Karpas-422 (cell line): ENCODE data around the gene TEX52. TPM values are rescaled to one million over a fixed set of nuclear protein-coding genes. Genes with fewer than 3 reads are reported as not detected.
"Not testable (repeated sequence)": the region's sequence is repeated elsewhere in the genome, so short reads cannot be mapped to it uniquely, and the experiment has no call there.

ENCODE experiments used
- DNase-seq: peaks from one replicate; pipeline ENCODE4 v3.0.0-alpha.2; 2015
- H2AFZ ChIP-seq: fragments of 200-600 bp; sonication (generic); 2 replicates; pipeline ENCODE4 v1.6.1; 2014; ENCODE audit warnings: antibody characterized with exemption, low read length, mixed read lengths
- H3K27ac ChIP-seq: fragments of 200-600 bp; sonication (generic); 2 replicates; pipeline ENCODE4 v1.5.1; 2014; ENCODE audit warnings: mild to moderate bottlenecking, low read length, moderate library complexity
- H3K27me3 ChIP-seq: fragments of 200-600 bp; sonication (generic); 2 replicates; pipeline ENCODE4 v1.6.1; 2014; ENCODE audit warnings: low read length, mixed read lengths
- H3K36me3 ChIP-seq: fragments of 200-600 bp; sonication (generic); 2 replicates; pipeline ENCODE4 v1.6.1; 2014; ENCODE audit warnings: low read length, mixed read lengths; ENCODE audit not compliant: insufficient read depth
- H3K4me1 ChIP-seq: fragments of 200-600 bp; sonication (generic); 2 replicates; pipeline ENCODE4 v1.6.1; 2014; ENCODE audit warnings: mild to moderate bottlenecking, low read length, mixed read lengths
- H3K4me2 ChIP-seq: fragments of 200-600 bp; sonication (generic); 2 replicates; pipeline ENCODE4 v1.6.1; 2014; ENCODE audit warnings: low read length, low read depth, mild to moderate bottlenecking; ENCODE audit not compliant: poor library complexity, severe bottlenecking
- H3K4me3 ChIP-seq: fragments of 200-600 bp; sonication (generic); 2 replicates; pipeline ENCODE4 v1.5.1; 2014; ENCODE audit warnings: mild to moderate bottlenecking, antibody characterized with exemption, low read length, mixed read lengths
- H3K79me2 ChIP-seq: fragments of 200-600 bp; sonication (generic); 2 replicates; pipeline ENCODE4 v1.6.1; 2014; ENCODE audit warnings: mild to moderate bottlenecking, low read length, mixed read lengths
- H3K9ac ChIP-seq: fragments of 200-600 bp; sonication (generic); 2 replicates; pipeline ENCODE4 v1.6.0; 2014; ENCODE audit warnings: low read length
- H3K9me2 ChIP-seq: fragments of 200-600 bp; sonication (generic), shearing (Covaris generic); replicated peaks from 2 replicates; pipeline ENCODE4 v1.6.0; 2014; ENCODE audit warnings: mild to moderate bottlenecking, low read length, moderate library complexity; ENCODE audit not compliant: insufficient read depth
- H3K9me3 ChIP-seq: fragments of 300-700, 200-600 bp; sonication (generic); 2 replicates; pipeline ENCODE4 v1.6.1; 2014; ENCODE audit warnings: low read length, mixed read lengths
- H4K20me1 ChIP-seq: fragments of 200-600 bp; sonication (generic); 2 replicates; pipeline ENCODE4 v1.6.1; 2014; ENCODE audit warnings: mild to moderate bottlenecking, antibody characterized with exemption, low read length, low read depth; ENCODE audit not compliant: insufficient read depth
- total RNA-seq: library from RNA; depleted of rRNA; stranded (reverse); fragments of >200 nt; shearing (Covaris generic); gene quantifications from 2 replicates; pipeline ENCODE4 v1.2.3, GENCODE V29; 2014; ENCODE audit warnings: low replicate concordance

Gene TEX52
- total RNA-seq, 1 experiment from 2014 or later, result not detected

GRCh38 chr12:2877953-2878732 lies 21.3 kb upstream of the TEX52 start:
- Histone ChIP-seq H3K9ac (peak overlapping the region; percentile 82), H3K9me2 (no peaks in the 10 kb centered on the region), H3K36me3 (peaks cover 12% of the 10 kb centered on the region; the same call in 1 of the 2 replicates), H3K4me1 (peaks cover 24% of the 10 kb centered on the region), H2AFZ (no peak overlapping the region), H3K4me2 (peak overlapping the region; percentile 96), H3K79me2 (peaks cover 87% of the 10 kb centered on the region), H3K27me3 (no peaks in the 10 kb centered on the region), H3K27ac (peak overlapping the region; percentile 84), H4K20me1 (no peaks in the 10 kb centered on the region; the same call in 1 of the 2 replicates), H3K9me3 (no peaks in the 10 kb centered on the region), H3K4me3 (peak overlapping the region; percentile 75)
- peak; percentile 87 for DNase-seq

GRCh38 chr12:2877047-2877952 lies 20.5 kb upstream of the TEX52 start, which contains the start of the genes FOXM1 and RHNO1:
Gene FOXM1, minus strand, starts transcription at chr12:2877174. Its CDS starts 2,696 bp downstream, at chr12:2874478.
Gene RHNO1, plus strand, starts transcription at chr12:2877223. Its CDS starts 8,144 bp downstream, at chr12:2885367.
- Histone ChIP-seq H3K9me3 (no peaks in the 10 kb centered on the region), H3K36me3 (peaks cover 15% of the 10 kb centered on the region; the same call in 1 of the 2 replicates), H3K4me3 (peak within 1 kb of the TSS; percentile 75), H3K9me2 (no peaks in the 10 kb centered on the region), H3K9ac (peak within 1 kb of the TSS; percentile 82), H3K4me1 (peaks cover 24% of the 10 kb centered on the region), H3K4me2 (peak within 1 kb of the TSS; percentile 96), H2AFZ (peak within 1 kb of the TSS; percentile 15), H3K27me3 (no peaks in the 10 kb centered on the region), H4K20me1 (no peaks in the 10 kb centered on the region; the same call in 1 of the 2 replicates), H3K79me2 (peaks cover 89% of the 10 kb centered on the region), H3K27ac (peak within 1 kb of the TSS; percentile 84)
- peak; percentile 95 for DNase-seq

GRCh38 chr12:2876431-2877046 lies 19.7 kb upstream of the TEX52 start:
- Histone ChIP-seq H3K9me3 (no peaks in the 10 kb centered on the region), H2AFZ (peak overlapping the region; percentile 10; the same call in 1 of the 2 replicates), H3K27me3 (no peaks in the 10 kb centered on the region), H3K4me3 (peak overlapping the region; percentile 75), H3K79me2 (peaks cover 90% of the 10 kb centered on the region), H3K9me2 (no peaks in the 10 kb centered on the region), H3K9ac (peak overlapping the region; percentile 82), H3K27ac (peak overlapping the region; percentile 84), H4K20me1 (no peaks in the 10 kb centered on the region; the same call in 1 of the 2 replicates), H3K4me1 (peaks cover 24% of the 10 kb centered on the region), H3K4me2 (peak overlapping the region; percentile 96), H3K36me3 (peaks cover 20% of the 10 kb centered on the region; the same call in 1 of the 2 replicates)
- peak; percentile 72 for DNase-seq

GRCh38 chr12:2868986-2869632 lies 12.3 kb upstream of the TEX52 start:
- peaks cover 28% of the 10 kb centered on the region for H3K79me2 ChIP-seq

GRCh38 chr12:2864198-2864597 lies 7.4 kb upstream of the TEX52 start:
- no peaks in the 10 kb centered on the region for H4K20me1 ChIP-seq
- no peaks in the 10 kb centered on the region for H3K9me2 ChIP-seq
- H3K9ac ChIP-seq, result no peak overlapping the region
- no peaks in the 10 kb centered on the region for H3K4me1 ChIP-seq
- H3K4me3 ChIP-seq, result no peak overlapping the region
- no peak overlapping the region for H3K27ac ChIP-seq
- no peak overlapping the region for H2AFZ ChIP-seq
- H3K9me3 ChIP-seq, result no peaks in the 10 kb centered on the region
- peaks cover 34% of the 10 kb centered on the region for H3K36me3 ChIP-seq
- peak; percentile 36 for DNase-seq
- no peaks in the 10 kb centered on the region for H3K27me3 ChIP-seq
- no peaks in the 10 kb centered on the region for H3K79me2 ChIP-seq
- no peak overlapping the region for H3K4me2 ChIP-seq

More at GRCh38 chr12:2868986-2869632, 12.3 kb upstream of the TEX52 start:
- DNase-seq, H3K9me2 ChIP-seq, H2AFZ ChIP-seq, H3K27me3 ChIP-seq, H3K4me2 ChIP-seq, H3K4me3 ChIP-seq, H3K9ac ChIP-seq, H3K27ac ChIP-seq, H4K20me1 ChIP-seq, H3K9me3 ChIP-seq, H3K4me1 ChIP-seq: not testable (repeated sequence)
- peaks cover 33% of the 10 kb centered on the region; the same call in 1 of the 2 replicates for H3K36me3 ChIP-seq

GRCh38 chr12:2863402-2863801 lies 6.6 kb upstream of the TEX52 start:
- H3K4me3 ChIP-seq, DNase-seq, H3K79me2 ChIP-seq, H3K9me3 ChIP-seq, H4K20me1 ChIP-seq, H2AFZ ChIP-seq, H3K9ac ChIP-seq, H3K4me2 ChIP-seq, H3K9me2 ChIP-seq, H3K4me1 ChIP-seq, H3K27ac ChIP-seq, H3K27me3 ChIP-seq: not testable (repeated sequence)
- peaks cover 34% of the 10 kb centered on the region for H3K36me3 ChIP-seq

GRCh38 chr12:2862876-2863275 lies 6.0 kb upstream of the TEX52 start:
- H3K9me3 ChIP-seq, result no peaks in the 10 kb centered on the region
- no peak overlapping the region for H3K27ac ChIP-seq
- no peaks in the 10 kb centered on the region for H3K9me2 ChIP-seq
- H3K4me3 ChIP-seq, result no peak overlapping the region
- DNase-seq, result peak; percentile 29
- no peak overlapping the region for H3K4me2 ChIP-seq
- peaks cover 6% of the 10 kb centered on the region; the same call in 1 of the 2 replicates for H3K4me1 ChIP-seq
- H3K9ac ChIP-seq, result no peak overlapping the region
- peaks cover 32% of the 10 kb centered on the region for H3K36me3 ChIP-seq
- no peaks in the 10 kb centered on the region for H3K27me3 ChIP-seq
- no peaks in the 10 kb centered on the region for H4K20me1 ChIP-seq
- H3K79me2 ChIP-seq, result no peaks in the 10 kb centered on the region
- H2AFZ ChIP-seq, result no peak overlapping the region
